Motor neuron (in vitro differentiated cells): ENCODE measurements around the gene NAV2. TPM values are rescaled to one million over a fixed set of nuclear protein-coding genes. Genes with fewer than 3 reads are reported as not detected.
"Not testable (repeated sequence)": the region's sequence is repeated elsewhere in the genome, so short reads cannot be mapped to it uniquely, and the experiment has no call there.

ENCODE experiments used
- ATAC-seq, 8 experiments: fragments of 200-7000 bp; cut with Tn5 transposase; replicated peaks in 6 of 8; 2 replicates each; pipeline ENCODE4 v1.8.0; 2021; ENCODE audit warnings: mild to moderate bottlenecking in 8 of 8, moderate library complexity in 8 of 8
- H3K27ac ChIP-seq, 2 donors: fragments of 250-450 bp; sonication (Bioruptor Pico); 2 replicates each; pipeline ENCODE4 v1.9.0; 2021; ENCODE audit warnings: antibody characterized with exemption in 2 of 2, mild to moderate bottlenecking in 2 of 2, moderate library complexity in 1 of 2
- H3K4me1 ChIP-seq, 2 donors: fragments of 250-450 bp; sonication (Bioruptor Pico); replicated peaks in 1 of 2; 2 replicates each; pipeline ENCODE4 v1.6.1; 2021; ENCODE audit warnings: antibody characterized with exemption in 2 of 2, mild to moderate bottlenecking in 2 of 2, moderate library complexity in 1 of 2
- H3K4me3 ChIP-seq, 5 donors: fragments of 250-450 bp; sonication (Bioruptor Pico); 2 replicates each; pipeline ENCODE4 v1.9.0; 2021; ENCODE audit warnings: antibody characterized with exemption in 5 of 5, mild to moderate bottlenecking in 5 of 5, moderate library complexity in 4 of 5
- WGBS, 10 experiments: fragments of 450-650 bp; shearing (Covaris generic); methylation state at CpG; one replicate each; pipeline ENCODE4 v1.0.0; 2022; 5-methylcytosine and 5-hydroxymethylcytosine counted together
- in situ Hi-C, 9 experiments: fragments of 400-800 bp; cut with MboI; loops; one replicate each; pipeline ENCODE4 v1.15.0; 2021; ENCODE audit warnings: low sequenced_read_pairs in 9 of 9, low pct_unique_long_range_greater_than_20kb in 2 of 9; ENCODE audit not compliant: unreplicated experiment in 9 of 9
- total RNA-seq, 8 experiments: library from RNA; unstranded; fragments of 300-600 nt; gene quantifications; 2 replicates each; pipeline versions ENCODE4 v1.2.3 to v1.2.4, GENCODE V29; 2022

The NAV2 gene
- total RNA-seq, 8 experiments from 2014 or later: 0.54 to 23.0 (median 8.1) TPM

DNA sequence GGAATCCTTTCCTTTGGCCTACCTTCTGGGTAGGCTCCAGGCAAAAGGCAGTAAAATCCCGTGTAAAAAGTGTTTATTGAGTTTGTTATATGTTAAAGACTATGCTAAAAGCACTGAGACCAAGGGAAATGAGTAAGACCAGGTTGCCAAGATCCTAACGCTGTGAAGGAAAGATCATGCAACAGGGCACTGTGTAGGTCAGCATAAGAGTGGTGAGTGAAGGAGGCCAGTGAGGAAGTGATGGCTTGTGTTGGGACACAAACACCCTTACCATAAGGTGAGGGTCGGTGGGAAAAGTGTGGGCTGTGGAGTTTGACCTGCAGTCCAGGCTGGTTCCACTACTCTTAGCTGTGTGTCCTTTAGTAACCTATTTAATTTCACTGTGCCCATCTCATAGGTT is 245.6 kb downstream of the NAV2 start:
- WGBS, 10 experiments: 0 to 100% (median 55%) methylated on average over 1 to 3 of the region's 3 CpGs; no CpG with 5 or more reads in 3 of the 10 experiments
- in situ Hi-C loops: loop anchor here in 4 of 9 experiments (10.0 to 25.0 kb wide), 3 partner anchors 154 to 179 kb away; no protein-coding TSS in a partner anchor
- H3K27ac ChIP-seq: no peak overlapping the region
- no peak overlapping the region for H3K4me3 ChIP-seq
- peak in 2 of 8 experiments; percentile 19 to 51 for ATAC-seq
- H3K4me1 ChIP-seq: peaks cover 0 to 3% of the 10 kb centered on the region in 2 donors

DNA sequence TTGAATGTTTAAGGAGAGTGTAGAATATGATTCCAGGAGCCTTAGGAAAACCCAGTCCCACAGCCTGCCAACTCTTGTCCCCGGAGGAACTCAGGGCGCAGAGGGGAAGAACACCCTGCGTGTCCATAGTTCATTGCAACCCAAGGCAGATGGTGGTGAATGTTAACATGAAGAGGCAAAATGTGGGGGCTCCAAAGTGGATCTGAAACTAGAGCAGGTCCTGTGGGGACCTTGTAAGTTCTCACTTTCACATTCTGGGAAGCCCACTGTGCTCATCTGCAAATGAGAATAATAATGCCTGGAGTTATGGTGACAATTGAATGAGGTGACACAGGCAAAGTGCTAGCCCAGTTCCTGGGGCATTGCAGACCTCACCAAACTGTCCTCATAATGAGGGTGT is 246.6 kb downstream of the NAV2 start:
- no peak overlapping the region for H3K27ac ChIP-seq
- 80 to 100% (median 100%) methylated on average over 1 to 3 of the region's 3 CpGs; no CpG with 5 or more reads in 6 of the 10 experiments for WGBS, 10 experiments
- in situ Hi-C loops: loop anchor here in 4 of 9 experiments (10.0 to 25.0 kb wide), 3 partner anchors 153 to 178 kb away; no protein-coding TSS in a partner anchor
- peaks cover 0 to under 1% of the 10 kb centered on the region in 2 donors for H3K4me1 ChIP-seq
- ATAC-seq: no peak
- no peak overlapping the region for H3K4me3 ChIP-seq

DNA sequence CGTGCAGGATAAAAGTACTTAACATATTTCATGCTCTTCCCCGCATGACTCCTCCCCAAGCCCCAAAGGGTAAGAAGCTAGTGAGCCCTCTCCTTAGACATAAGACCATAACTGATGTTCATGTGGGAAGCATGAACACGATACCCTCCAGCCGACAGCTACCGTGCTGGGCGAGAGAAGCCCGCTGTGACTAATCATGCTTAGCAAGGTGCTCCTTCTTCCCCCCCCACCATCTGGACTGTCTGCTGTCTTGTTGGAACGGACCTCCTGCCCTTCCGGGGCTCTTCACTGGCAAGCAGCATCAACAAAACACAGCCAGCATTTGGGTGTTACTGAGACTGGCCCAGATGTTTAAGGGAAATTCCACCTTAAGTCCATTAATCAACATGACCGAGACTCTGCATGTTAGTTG is 247.0 kb downstream of the NAV2 start:
- 57 to 93% (median 83%) methylated on average over 1 to 9 of the region's 10 CpGs; no CpG with 5 or more reads in 2 of the 10 experiments for WGBS, 10 experiments
- Histone ChIP-seq H3K4me3 (no peak overlapping the region), H3K27ac (no peak overlapping the region), H3K4me1 (no peaks in the 10 kb centered on the region)
- peak in 3 of 8 experiments; percentile 70 to 82 (median 75) for ATAC-seq
- in situ Hi-C loops: loop anchor here in 4 of 9 experiments (10.0 to 25.0 kb wide), 3 partner anchors 153 to 178 kb away; no protein-coding TSS in a partner anchor

DNA sequence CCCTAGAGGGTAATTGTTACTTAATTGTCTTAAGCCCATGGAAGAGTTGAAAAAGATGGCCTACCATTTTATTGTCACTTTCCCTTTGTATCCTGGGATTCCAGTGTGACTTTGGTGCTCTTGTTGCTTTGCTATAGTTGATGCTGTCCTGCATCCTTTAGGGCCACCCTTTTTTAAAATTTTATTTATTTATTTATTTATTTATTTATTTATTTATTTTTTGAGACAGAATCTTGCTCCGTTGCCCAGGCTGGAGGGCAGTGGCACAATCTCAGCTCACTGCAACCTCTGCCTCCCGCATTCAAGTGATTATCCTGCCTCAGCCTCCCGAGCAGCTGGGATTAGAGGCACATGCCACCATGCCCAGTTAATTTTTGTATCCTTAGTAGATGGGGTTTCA is 247.8 kb downstream of the NAV2 start:
- in situ Hi-C loops: loop anchor here in 3 of 9 experiments (25.0 kb wide), 2 partner anchors 152 to 177 kb away; no protein-coding TSS in a partner anchor
- H3K27ac ChIP-seq, H3K4me1 ChIP-seq, H3K4me3 ChIP-seq, ATAC-seq: not testable (repeated sequence)
- 66 to 100% (median 95%) methylated on average over 1 to 3 of the region's 3 CpGs; no CpG with 5 or more reads in 3 of the 10 experiments for WGBS, 10 experiments

DNA sequence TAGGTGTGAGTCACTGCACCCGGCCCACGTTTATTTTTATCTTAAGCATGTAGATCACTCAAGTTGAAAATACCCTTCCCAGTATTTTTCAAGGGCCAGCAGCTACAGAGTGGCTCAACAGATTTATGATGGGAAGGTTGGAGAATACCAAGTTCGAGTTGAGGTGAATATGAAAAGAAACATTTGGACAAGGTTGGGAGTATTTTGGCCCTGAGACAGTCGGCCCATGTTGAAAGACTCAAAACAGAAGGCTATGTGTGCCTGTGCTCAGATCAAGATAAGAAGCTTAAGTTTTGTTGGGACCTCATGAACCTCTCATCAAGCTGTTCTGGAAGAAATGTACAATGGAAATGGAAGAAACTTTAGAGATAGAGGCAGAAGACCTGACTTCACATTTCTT is 248.6 kb downstream of the NAV2 start:
- in situ Hi-C loops: loop anchor here in 3 of 9 experiments (25.0 kb wide), 2 partner anchors 151 to 176 kb away; no protein-coding TSS in a partner anchor

DNA sequence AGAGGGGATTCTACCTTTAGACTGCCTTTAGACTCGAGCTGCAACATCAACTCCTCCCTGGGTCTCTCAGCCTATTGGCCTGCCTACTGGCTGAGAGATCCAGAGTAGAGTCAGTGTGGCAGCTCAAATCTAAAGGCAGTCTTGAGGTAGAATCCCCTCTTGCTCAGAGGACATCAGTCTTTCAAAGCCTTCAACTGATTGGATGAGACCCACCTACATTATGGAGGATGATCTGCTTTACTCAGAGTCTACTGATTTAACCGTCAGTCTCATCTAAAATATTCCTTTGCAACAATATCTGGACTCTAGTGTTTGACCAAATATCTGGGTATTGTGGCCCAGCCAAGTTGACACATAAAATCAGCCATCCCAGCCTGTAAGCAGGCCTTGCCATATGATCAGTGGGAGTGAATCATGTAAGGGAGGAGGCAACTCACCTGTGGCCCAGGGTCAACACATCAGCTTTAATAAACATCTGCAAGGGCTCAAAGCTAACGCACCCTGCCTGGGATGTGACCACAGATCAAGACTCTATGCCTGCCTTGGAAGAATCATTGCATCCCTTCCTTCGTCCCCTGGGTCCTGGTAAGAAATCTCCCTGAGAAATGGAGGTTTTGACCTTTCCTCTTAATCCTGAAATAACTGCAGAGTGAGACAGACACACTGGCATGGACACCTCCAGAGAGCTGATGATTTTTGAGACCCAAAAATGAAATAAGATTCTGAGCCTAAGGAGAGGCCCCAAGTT is 249.6 kb downstream of the NAV2 start:
- Histone ChIP-seq H3K4me3 (no peak overlapping the region), H3K4me1 (no peaks in the 10 kb centered on the region), H3K27ac (no peak overlapping the region)
- in situ Hi-C loops: loop anchor here in 3 of 9 experiments (25.0 kb wide), 2 partner anchors 150 to 175 kb away; no protein-coding TSS in a partner anchor
- ATAC-seq: no peak
- WGBS, 10 experiments: 35 to 100% (median 83%) methylated on average over 1 to 2 of the region's 4 CpGs; no CpG with 5 or more reads in 4 of the 10 experiments

More for the DNA sequence above, 248.6 kb downstream of the NAV2 start:
- Histone ChIP-seq H3K27ac (no peak overlapping the region), H3K4me3 (no peak overlapping the region), H3K4me1 (no peaks in the 10 kb centered on the region)
- no peak for ATAC-seq
- 47 to 100% (median 88%) methylated on average over 1 to 4 of the region's 4 CpGs for WGBS, 10 experiments

DNA sequence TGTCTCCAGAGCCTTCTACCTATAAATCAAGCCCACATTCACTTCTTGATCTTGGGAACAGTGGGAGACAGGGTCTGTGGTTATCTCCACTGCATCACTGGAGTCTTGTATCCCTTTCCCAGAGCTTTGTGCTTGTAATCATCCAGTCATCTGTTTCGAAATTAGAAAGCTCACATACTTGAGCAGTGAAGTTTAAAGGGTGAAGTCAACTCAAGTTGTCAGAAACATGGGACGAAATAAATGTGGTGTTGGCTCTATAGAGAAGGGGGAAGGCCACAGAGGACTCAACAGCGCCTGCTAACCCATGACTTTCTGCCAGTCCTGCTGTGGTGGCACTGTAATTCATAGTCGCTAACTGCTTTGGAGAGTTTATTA is 250.2 kb downstream of the NAV2 start:
- ATAC-seq: no peak
- in situ Hi-C loops: loop anchor here in 3 of 9 experiments (25.0 kb wide), 2 partner anchors 150 to 175 kb away; no protein-coding TSS in a partner anchor
- whole genome bisulfite sequencing, 10 experiments: 36 to 100% (median 94%) methylated on average over 2 to 4 of the region's 4 CpGs; no CpG with 5 or more reads in 4 of the 10 experiments
- H3K4me3 ChIP-seq: no peak overlapping the region
- H3K4me1 ChIP-seq: no peaks in the 10 kb centered on the region
- no peak overlapping the region for H3K27ac ChIP-seq

DNA sequence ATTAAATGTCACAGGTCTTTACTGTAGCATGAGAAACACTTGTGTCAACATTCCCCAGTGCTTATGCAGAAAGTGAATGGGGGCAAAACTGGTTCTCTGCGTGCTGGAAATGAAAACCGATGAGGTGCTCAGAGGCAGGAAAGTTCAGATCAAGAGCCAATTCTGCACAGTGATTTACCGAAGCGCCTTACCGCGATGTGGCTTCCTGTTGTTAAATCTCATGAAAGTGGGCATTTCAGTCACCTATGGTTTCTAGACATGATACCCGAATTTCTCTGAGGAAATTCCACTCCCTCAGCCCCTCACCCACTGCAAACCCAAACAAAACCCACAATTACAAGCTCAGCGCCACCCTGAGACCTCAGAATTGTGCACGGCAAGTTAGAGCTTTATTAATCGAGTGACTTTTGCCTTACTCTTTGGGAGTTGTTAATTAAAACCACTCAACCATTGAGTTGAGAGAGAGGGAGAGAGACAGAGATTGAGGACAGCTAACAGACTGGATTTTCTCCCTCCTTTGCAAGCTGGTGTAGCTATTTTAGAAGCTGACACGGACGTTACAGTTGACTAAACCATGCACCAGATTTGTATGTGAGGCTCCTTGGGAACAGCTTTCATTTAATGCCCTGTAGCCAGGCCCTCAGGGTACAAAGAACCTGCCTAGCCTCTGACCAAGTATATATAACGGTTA is 251.2 kb downstream of the NAV2 start:
- in situ Hi-C loops: loop anchor here in 3 of 9 experiments (25.0 kb wide), 2 partner anchors 148 to 173 kb away; no protein-coding TSS in a partner anchor
- Histone ChIP-seq H3K27ac (no peak overlapping the region), H3K4me1 (no peaks in the 10 kb centered on the region), H3K4me3 (no peak overlapping the region)
- no peak for ATAC-seq
- WGBS, 10 experiments: 45 to 100% (median 90%) methylated on average over 4 to 13 of the region's 13 CpGs; no CpG with 5 or more reads in 1 of the 10 experiments

DNA sequence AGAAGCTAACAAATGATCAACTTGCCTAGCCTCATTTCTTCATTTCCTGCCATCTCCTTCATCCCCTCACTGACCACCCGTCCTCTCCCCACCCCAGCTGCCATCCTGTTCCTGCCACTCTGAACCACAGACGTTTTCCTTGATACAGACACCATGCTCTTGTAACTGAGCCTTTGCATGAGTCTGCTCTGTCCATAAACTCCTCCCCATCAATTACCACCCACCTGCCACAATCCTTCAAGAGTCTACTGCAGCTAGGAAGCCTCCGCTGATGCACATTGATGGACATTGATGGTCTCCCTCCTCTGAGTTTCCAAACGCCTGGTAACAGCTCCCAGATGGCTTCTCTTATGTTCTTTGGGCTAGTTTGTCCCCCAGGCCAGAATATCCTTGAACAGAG is 253.8 kb downstream of the NAV2 start:
- WGBS, 10 experiments: 0 to 100% (median 71%) methylated on average over 1 to 3 of the region's 4 CpGs; no CpG with 5 or more reads in 3 of the 10 experiments
- Histone ChIP-seq H3K4me1 (no peaks in the 10 kb centered on the region), H3K27ac (no peak overlapping the region), H3K4me3 (no peak overlapping the region)
- in situ Hi-C loops: loop anchor here in 3 of 9 experiments (25.0 kb wide), 2 partner anchors 146 to 171 kb away; no protein-coding TSS in a partner anchor
- ATAC-seq: no peak

DNA sequence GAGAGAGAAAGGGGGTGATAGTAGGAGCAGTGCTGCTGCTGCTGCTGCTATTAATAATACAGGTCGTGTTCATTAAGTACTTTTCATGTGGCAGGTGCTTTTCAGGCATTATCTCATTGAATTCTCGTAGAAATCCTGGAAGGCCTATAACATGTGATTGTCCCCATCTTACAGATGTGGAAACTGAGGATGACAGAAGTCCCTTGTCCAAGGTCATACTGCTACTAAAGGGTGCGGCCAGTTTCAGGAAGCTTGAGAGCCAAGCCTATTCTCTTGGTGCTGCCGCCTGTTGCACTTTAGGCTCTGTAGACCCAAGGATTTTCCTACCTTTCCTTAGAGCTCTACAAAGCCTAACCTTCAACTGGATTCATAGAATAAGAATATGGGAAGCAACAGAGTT is 254.3 kb downstream of the NAV2 start:
- Histone ChIP-seq H3K27ac (no peak overlapping the region), H3K4me3 (no peak overlapping the region), H3K4me1 (no peaks in the 10 kb centered on the region)
- 50 to 100% (median 80%) methylated on average over 1 to 4 of the region's 4 CpGs; no CpG with 5 or more reads in 3 of the 10 experiments for WGBS, 10 experiments
- no peak for ATAC-seq
- in situ Hi-C loops: loop anchor here in 3 of 9 experiments (25.0 kb wide), 2 partner anchors 145 to 170 kb away; no protein-coding TSS in a partner anchor

DNA sequence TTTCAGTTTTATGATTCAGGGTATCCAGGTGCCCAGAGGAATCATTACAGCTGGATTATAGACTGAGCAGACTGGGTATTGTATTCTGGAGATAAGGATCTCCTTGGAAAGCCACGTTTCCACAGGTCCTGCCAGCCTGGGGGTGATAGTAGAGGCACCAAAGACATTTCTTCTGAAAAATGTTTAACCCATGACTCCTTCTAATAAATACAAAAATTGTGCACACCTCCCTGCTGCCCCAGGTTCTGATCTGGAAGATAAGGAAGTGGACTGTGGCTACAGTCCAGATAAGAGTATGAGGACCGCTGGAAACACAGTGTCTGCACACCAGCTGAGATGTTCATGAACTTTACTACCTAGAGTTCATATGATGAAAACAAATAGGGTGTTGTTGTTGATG is 255.2 kb downstream of the NAV2 start:
- in situ Hi-C loops: loop anchor here in 3 of 9 experiments (25.0 kb wide), 2 partner anchors 145 to 170 kb away; no protein-coding TSS in a partner anchor
- Histone ChIP-seq H3K27ac (no peak overlapping the region), H3K4me1 (peaks cover 0 to 5% of the 10 kb centered on the region in 2 donors), H3K4me3 (no peak overlapping the region)
- no peak for ATAC-seq
- 50 to 100% (median 94%) methylated on average over 1 to 2 of the region's 2 CpGs; no CpG with 5 or more reads in 4 of the 10 experiments for WGBS, 10 experiments

DNA sequence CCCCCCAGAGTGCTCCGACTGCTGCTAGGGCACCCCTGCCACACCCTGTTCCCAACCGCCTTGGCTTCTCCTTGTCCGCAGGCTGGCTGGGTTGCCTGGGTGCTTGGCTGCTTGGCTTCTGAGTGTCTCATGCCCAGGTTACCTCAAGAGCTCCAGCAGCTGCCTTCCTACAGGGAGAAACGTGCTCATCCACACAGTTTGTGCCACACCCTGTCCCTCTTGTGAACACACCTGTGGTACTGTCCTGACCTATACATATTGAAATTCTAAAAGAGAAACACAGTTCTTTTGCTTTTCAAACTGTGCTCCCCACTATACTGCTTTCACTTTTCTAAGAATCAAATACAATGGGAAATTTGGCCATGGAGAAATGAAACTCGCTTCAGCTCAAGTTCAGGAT is 256.2 kb downstream of the NAV2 start:
- Histone ChIP-seq H3K4me3 (no peak overlapping the region), H3K4me1 (peaks cover 0 to 6% of the 10 kb centered on the region in 2 donors), H3K27ac (no peak overlapping the region)
- WGBS, 10 experiments: 57 to 100% (median 100%) methylated on average over 1 to 2 of the region's 5 CpGs; no CpG with 5 or more reads in 4 of the 10 experiments
- no peak for ATAC-seq
- in situ Hi-C loops: loop anchor here in 3 of 9 experiments (25.0 kb wide), 2 partner anchors 143 to 168 kb away; no protein-coding TSS in a partner anchor
